ENCODE data around the gene FAM229B. TPM values are rescaled to one million over a fixed set of nuclear protein-coding genes. Genes with fewer than 3 reads are reported as not detected.
A peak's percentile ranks its signal among the peaks of the same experiment; 100 is the strongest.
"Not testable (repeated sequence)": the region's sequence is repeated elsewhere in the genome, so short reads cannot be mapped to it uniquely, and the experiment has no call there.

The FAM229B gene
- total and polyA plus RNA-seq, 4 experiments from 2014 or later, result 1.7 to 7.6 (median 2.9) TPM

GRCh38 chr6:112087916-112088315 is 525 bp downstream of the FAM229B start:
- peak overlapping the region; percentile 31 to 80 for H3K4me3 ChIP-seq (ENCODE audit: low read length in 2 of 2)

DNA sequence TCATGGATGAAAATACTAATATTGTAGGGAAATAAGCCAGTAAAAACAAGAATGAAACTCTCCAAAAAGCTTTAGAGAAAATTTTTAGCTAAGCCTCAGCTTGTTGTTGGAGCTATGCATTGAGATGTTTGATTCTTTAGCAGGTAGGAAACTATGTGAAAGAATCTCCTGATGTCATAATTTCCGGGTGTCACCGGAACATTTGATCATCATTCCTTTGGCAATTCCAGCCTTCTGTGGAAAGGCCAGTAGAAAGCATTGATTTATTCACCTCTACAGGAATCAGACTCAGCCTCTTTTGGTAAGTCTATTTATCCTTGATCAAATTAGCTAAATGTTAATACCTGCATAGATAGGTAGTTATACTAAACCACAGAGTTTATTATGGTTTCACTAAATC is 9.5 kb downstream of the FAM229B start:
- no peaks in the 10 kb centered on the region for H3K4me1 ChIP-seq (ENCODE audit: insufficient read depth, low read length)
- H3K27me3 ChIP-seq (ENCODE audit: insufficient read depth, low read length), result no peaks in the 10 kb centered on the region
- DNase-seq, result no peak
- Mint-ChIP-seq H3K9me3 (peaks cover 0 to 3% (median 0%) of the 10 kb centered on the region in 8 donors), H3K27me3 (peaks cover 7 to 12% of the 10 kb centered on the region in 2 donors), H3K4me1 (no peaks in the 10 kb centered on the region), H3K36me3 (peaks cover 0 to 13% of the 10 kb centered on the region in 2 donors), H3K4me3 (no peak overlapping the region), H3K27ac (no peak overlapping the region)
- H3K27ac ChIP-seq (ENCODE audit: low read depth, low read length), result no peak overlapping the region
- no peaks in the 10 kb centered on the region for H3K36me3 ChIP-seq (ENCODE audit: insufficient read depth, low read length)
- ChIA-PET POLR2A (ENCODE audit: partially characterized antibody) (no interaction called here), CTCF (ENCODE audit: partially characterized antibody) (interaction anchor here (1.5 kb wide), 1 partner anchor 11 kb away, joined by 3 read pairs; no protein-coding TSS in a partner anchor)
- no peaks in the 10 kb centered on the region for H3K9me3 ChIP-seq (ENCODE audit: control insufficient read depth in 1 of 2, low read length in 2 of 2)
- H3K4me3 ChIP-seq (ENCODE audit: low read length in 2 of 2), result no peak overlapping the region
- intact Hi-C loops (cut with micrococcal nuclease), result no loop called here

More at GRCh38 chr6:112087916-112088315, 525 bp downstream of the FAM229B start:
- Histone ChIP-seq H3K27ac (ENCODE audit: low read depth, low read length) (peak overlapping the region; percentile 78), H3K9me3 (ENCODE audit: control insufficient read depth in 1 of 2, low read length in 2 of 2) (no peaks in the 10 kb centered on the region), H3K4me1 (ENCODE audit: insufficient read depth, low read length) (peaks cover 15% of the 10 kb centered on the region), H3K36me3 (ENCODE audit: insufficient read depth, low read length) (no peaks in the 10 kb centered on the region), H3K27me3 (ENCODE audit: insufficient read depth, low read length) (peaks cover 15% of the 10 kb centered on the region)
- DNase-seq, result no peak
- H3K27me3 Mint-ChIP-seq, result peaks cover 13 to 19% of the 10 kb centered on the region in 2 donors
- ChIA-PET POLR2A (ENCODE audit: partially characterized antibody) (interaction anchor here (0.7 to 2.8 kb wide), 9 partner anchors 75 to 1528 kb away, joined by 3 to 24 read pairs (median 7); partner anchors contain the start of genes AMD1, REV3L and TRAF3IP2), CTCF (ENCODE audit: partially characterized antibody) (interaction anchor here (0.8 to 3.9 kb wide), 8 partner anchors 15 to 1273 kb away, joined by 3 to 35 read pairs (median 5); partner anchors contain the start of gene CDK19)
- peaks cover 10 to 15% of the 10 kb centered on the region in 2 donors for H3K36me3 Mint-ChIP-seq
- H3K4me3 Mint-ChIP-seq, result no peak overlapping the region
- no peak overlapping the region for H3K27ac Mint-ChIP-seq
- peaks cover 0 to 2% (median 0%) of the 10 kb centered on the region in 8 donors for H3K9me3 Mint-ChIP-seq
- peaks cover 6 to 15% (median 8%) of the 10 kb centered on the region in 4 donors for H3K4me1 Mint-ChIP-seq
- intact Hi-C loops (cut with micrococcal nuclease), result loop anchor here (1.0 to 5.0 kb wide), 7 partner anchors 75 to 1273 kb away; partner anchors contain the start of genes AMD1, CDK19, FYN and REV3L

GRCh38 chr6:112100561-112100960 is 13.2 kb downstream of the FAM229B start:
- Mint-ChIP-seq H3K4me3 (no peak overlapping the region), H3K9me3 (peaks cover 0 to 9% (median 5%) of the 10 kb centered on the region in 8 donors), H3K27me3 (peaks cover 2 to 15% of the 10 kb centered on the region in 2 donors), H3K4me1 (no peaks in the 10 kb centered on the region), H3K27ac (no peak overlapping the region), H3K36me3 (peaks cover 0 to 24% of the 10 kb centered on the region in 2 donors)
- Histone ChIP-seq H3K27ac (ENCODE audit: low read depth, low read length) (no peak overlapping the region), H3K4me3 (ENCODE audit: low read length in 2 of 2) (no peak overlapping the region), H3K9me3 (ENCODE audit: control insufficient read depth in 1 of 2, low read length in 2 of 2) (no peaks in the 10 kb centered on the region), H3K4me1 (ENCODE audit: insufficient read depth, low read length) (no peaks in the 10 kb centered on the region), H3K27me3 (ENCODE audit: insufficient read depth, low read length) (no peaks in the 10 kb centered on the region), H3K36me3 (ENCODE audit: insufficient read depth, low read length) (no peaks in the 10 kb centered on the region)
- no peak for DNase-seq
- intact Hi-C loops (cut with micrococcal nuclease), result no loop called here
- ChIA-PET CTCF (ENCODE audit: partially characterized antibody) (no interaction called here), POLR2A (ENCODE audit: partially characterized antibody) (interaction anchor here (1.5 kb wide), 1 partner anchor 10 kb away, joined by 3 read pairs; no protein-coding TSS in a partner anchor)

GRCh38 chr6:112106026-112106425 is 18.6 kb downstream of the FAM229B start:
- intact Hi-C loops (cut with micrococcal nuclease); H3K4me1 ChIP-seq (ENCODE audit: insufficient read depth, low read length): not testable (repeated sequence)

DNA sequence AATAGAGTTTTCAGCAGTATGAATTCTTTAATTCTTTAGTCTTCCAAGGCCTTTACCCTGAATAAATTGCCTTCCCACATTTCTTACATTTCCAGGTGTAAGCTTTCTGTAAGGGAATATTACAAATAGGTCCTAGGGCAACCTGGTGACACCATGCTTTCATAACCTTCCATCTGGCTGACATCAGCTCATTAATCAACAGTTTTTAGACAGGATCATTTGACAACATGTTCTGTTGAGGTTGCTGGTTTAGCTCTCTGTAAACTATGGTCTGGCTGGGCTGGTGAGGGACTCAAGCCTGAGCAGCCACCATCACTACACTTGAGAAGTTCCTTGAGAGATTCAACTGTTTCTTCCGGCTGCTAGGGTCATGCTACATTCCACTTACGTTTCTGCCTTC is 19.2 kb downstream of the FAM229B start:
- no peak overlapping the region for H3K27ac Mint-ChIP-seq
- peaks cover 0 to 12% of the 10 kb centered on the region in 2 donors for H3K36me3 Mint-ChIP-seq
- no peak overlapping the region for H3K4me3 Mint-ChIP-seq
- intact Hi-C loops (cut with micrococcal nuclease), result no loop called here
- H3K4me3 ChIP-seq (ENCODE audit: low read length in 2 of 2), result no peak overlapping the region
- peaks cover 0 to 10% (median 5%) of the 10 kb centered on the region in 8 donors for H3K9me3 Mint-ChIP-seq
- CTCF ChIA-PET (ENCODE audit: partially characterized antibody), result no interaction called here
- no peaks in the 10 kb centered on the region for H3K9me3 ChIP-seq (ENCODE audit: control insufficient read depth in 1 of 2, low read length in 2 of 2)
- no peak for DNase-seq
- H3K27me3 ChIP-seq (ENCODE audit: insufficient read depth, low read length), result peaks cover 3% of the 10 kb centered on the region
- no peaks in the 10 kb centered on the region for H3K36me3 ChIP-seq (ENCODE audit: insufficient read depth, low read length)
- H3K4me1 Mint-ChIP-seq, result no peaks in the 10 kb centered on the region
- no peaks in the 10 kb centered on the region for H3K4me1 ChIP-seq (ENCODE audit: insufficient read depth, low read length)
- POLR2A ChIA-PET (ENCODE audit: partially characterized antibody), result no interaction called here
- no peak overlapping the region for H3K27ac ChIP-seq (ENCODE audit: low read depth, low read length)
- peaks cover under 1 to 11% of the 10 kb centered on the region in 2 donors for H3K27me3 Mint-ChIP-seq

More at GRCh38 chr6:112106026-112106425, 18.6 kb downstream of the FAM229B start:
- H3K9me3 ChIP-seq (ENCODE audit: control insufficient read depth in 1 of 2, low read length in 2 of 2); H3K27ac ChIP-seq (ENCODE audit: low read depth, low read length); H3K36me3 ChIP-seq (ENCODE audit: insufficient read depth, low read length); CTCF ChIA-PET (ENCODE audit: partially characterized antibody); DNase-seq; H3K27me3 ChIP-seq (ENCODE audit: insufficient read depth, low read length); H3K9me3 Mint-ChIP-seq; H3K4me3 ChIP-seq (ENCODE audit: low read length in 2 of 2); H3K4me3 Mint-ChIP-seq; H3K27ac Mint-ChIP-seq; POLR2A ChIA-PET (ENCODE audit: partially characterized antibody); H3K27me3 Mint-ChIP-seq; H3K4me1 Mint-ChIP-seq: not testable (repeated sequence)
- peaks cover 0 to 18% of the 10 kb centered on the region in 2 donors for H3K36me3 Mint-ChIP-seq

DNA sequence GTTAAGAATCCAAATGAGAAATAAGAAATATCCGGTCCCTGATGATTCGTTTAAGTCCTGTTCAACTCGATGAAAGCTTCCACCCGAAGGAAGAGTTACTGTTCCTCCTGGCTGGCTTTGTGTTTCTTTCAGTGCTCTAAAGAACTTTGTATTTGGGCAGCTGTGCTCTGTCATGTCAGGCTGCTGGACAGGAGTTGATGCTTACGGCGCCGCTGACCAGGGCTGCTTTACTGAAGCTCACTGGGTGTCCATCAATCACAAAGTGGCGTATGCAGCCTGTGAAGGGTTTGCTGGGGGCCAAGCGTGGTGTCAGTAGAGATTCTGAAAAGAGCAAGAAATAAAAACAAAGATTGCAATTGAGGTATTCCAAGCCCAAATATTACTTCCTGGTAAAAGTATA is 21.9 kb downstream of the FAM229B start:
- H3K27ac Mint-ChIP-seq, result no peak overlapping the region
- no peak overlapping the region for H3K4me3 ChIP-seq (ENCODE audit: low read length in 2 of 2)
- H3K9me3 Mint-ChIP-seq, result peaks cover 0 to 10% (median 5%) of the 10 kb centered on the region in 8 donors
- H3K27me3 ChIP-seq (ENCODE audit: insufficient read depth, low read length), result peaks cover 3% of the 10 kb centered on the region
- CTCF ChIA-PET (ENCODE audit: partially characterized antibody), result no interaction called here
- no peaks in the 10 kb centered on the region for H3K4me1 Mint-ChIP-seq
- H3K27me3 Mint-ChIP-seq, result peaks cover 4 to 12% of the 10 kb centered on the region in 2 donors
- DNase-seq, result no peak
- H3K9me3 ChIP-seq (ENCODE audit: control insufficient read depth in 1 of 2, low read length in 2 of 2), result no peaks in the 10 kb centered on the region
- intact Hi-C loops (cut with micrococcal nuclease), result no loop called here
- H3K4me3 Mint-ChIP-seq, result no peak overlapping the region
- no peak overlapping the region for H3K27ac ChIP-seq (ENCODE audit: low read depth, low read length)
- H3K36me3 ChIP-seq (ENCODE audit: insufficient read depth, low read length), result no peaks in the 10 kb centered on the region
- H3K4me1 ChIP-seq (ENCODE audit: insufficient read depth, low read length), result no peaks in the 10 kb centered on the region
- POLR2A ChIA-PET (ENCODE audit: partially characterized antibody), result no interaction called here
- peaks cover 0 to 5% of the 10 kb centered on the region in 2 donors for H3K36me3 Mint-ChIP-seq

DNA sequence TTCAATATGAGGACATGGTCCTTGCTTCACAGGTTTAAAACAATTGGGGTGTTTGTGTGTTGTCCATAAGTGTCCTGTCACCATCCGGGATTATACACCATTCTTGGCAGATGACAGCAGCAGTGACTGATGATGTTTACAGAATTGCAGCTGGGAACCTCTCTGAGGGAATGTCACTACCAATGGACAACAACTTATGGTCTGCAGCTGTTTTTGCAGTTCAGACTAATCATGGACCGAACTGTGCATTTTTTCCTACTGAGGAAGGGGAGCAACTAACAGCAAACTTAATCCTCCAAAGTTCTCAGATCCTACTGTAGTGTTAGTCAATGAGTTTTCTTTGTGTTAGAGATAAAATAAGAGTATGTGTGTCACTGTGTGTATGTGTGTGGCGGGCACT is 26.0 kb downstream of the FAM229B start:
- intact Hi-C loops (cut with micrococcal nuclease), result no loop called here
- Histone ChIP-seq H3K9me3 (ENCODE audit: control insufficient read depth in 1 of 2, low read length in 2 of 2) (no peaks in the 10 kb centered on the region), H3K36me3 (ENCODE audit: insufficient read depth, low read length) (no peaks in the 10 kb centered on the region), H3K4me3 (ENCODE audit: low read length in 2 of 2) (no peak overlapping the region), H3K27me3 (ENCODE audit: insufficient read depth, low read length) (no peaks in the 10 kb centered on the region), H3K27ac (ENCODE audit: low read depth, low read length) (no peak overlapping the region), H3K4me1 (ENCODE audit: insufficient read depth, low read length) (no peaks in the 10 kb centered on the region)
- Mint-ChIP-seq H3K4me3 (no peak overlapping the region), H3K36me3 (no peaks in the 10 kb centered on the region), H3K27ac (no peak overlapping the region), H3K9me3 (no peaks in the 10 kb centered on the region), H3K4me1 (no peaks in the 10 kb centered on the region), H3K27me3 (peaks cover 10 to 17% of the 10 kb centered on the region in 2 donors)
- ChIA-PET POLR2A (ENCODE audit: partially characterized antibody) (no interaction called here), CTCF (ENCODE audit: partially characterized antibody) (no interaction called here)
- DNase-seq, result no peak
